HG03521 (cell line): Measurements from ENCODE around the gene PIK3R5.
"Not testable (repeated sequence)": the region's sequence is repeated elsewhere in the genome, so short reads cannot be mapped to it uniquely, and the experiment has no call there.

Experiments
- ATAC-seq: cut with Tn5 transposase; IDR thresholded peaks from one replicate; pipeline ENCODE4 v1.9.1; 2021; ENCODE audit warnings: mild to moderate bottlenecking, moderate library complexity; ENCODE audit not compliant: unreplicated experiment

PIK3R5 gene

GRCh38 chr17:8965394-8966168, at the start of gene PIK3R5:
Gene PIK3R5, minus strand, starts transcription at chr17:8965707. Its CDS starts 54,213 bp downstream, at chr17:8911494.
- ATAC-seq: peak; percentile 76

- ATAC-seq: no peak
Measured at GRCh38 chr17:9011001-9011400, 45.5 kb upstream of the PIK3R5 start.

- no peak for ATAC-seq
Measured at GRCh38 chr17:9009737-9010136, 44.2 kb upstream of the PIK3R5 start.

GRCh38 chr17:9009096-9009495, 43.6 kb upstream of the PIK3R5 start:
- no peak for ATAC-seq

- no peak for ATAC-seq
Measured at GRCh38 chr17:9007052-9007714, 41.7 kb upstream of the PIK3R5 start.

GRCh38 chr17:9006175-9006767, 40.8 kb upstream of the PIK3R5 start:
- no peak for ATAC-seq

GRCh38 chr17:9004961-9005285, 39.4 kb upstream of the PIK3R5 start:
- ATAC-seq: no peak

GRCh38 chr17:9004132-9004960, 38.8 kb upstream of the PIK3R5 start:
- ATAC-seq: no peak

GRCh38 chr17:9003355-9004131, 38.0 kb upstream of the PIK3R5 start:
- ATAC-seq: no peak

- no peak for ATAC-seq
Measured at GRCh38 chr17:9002606-9003354, 37.3 kb upstream of the PIK3R5 start.

GRCh38 chr17:9002227-9002605, 36.7 kb upstream of the PIK3R5 start:
- no peak for ATAC-seq

GRCh38 chr17:9001559-9001958, 36.1 kb upstream of the PIK3R5 start:
- ATAC-seq: no peak

GRCh38 chr17:8997994-8998628, 32.6 kb upstream of the PIK3R5 start:
- no peak for ATAC-seq

- ATAC-seq: no peak
Measured at GRCh38 chr17:8995711-8996110, 30.2 kb upstream of the PIK3R5 start.

GRCh38 chr17:8994319-8994718, 28.8 kb upstream of the PIK3R5 start:
- no peak for ATAC-seq

GRCh38 chr17:8991514-8992285, 26.2 kb upstream of the PIK3R5 start:
- ATAC-seq: no peak

- ATAC-seq: not testable (repeated sequence)
Measured at GRCh38 chr17:8988263-8988935, 22.9 kb upstream of the PIK3R5 start.

GRCh38 chr17:8986295-8986694, 20.8 kb upstream of the PIK3R5 start:
- ATAC-seq: no peak
